Activated T-cell treated with anti-CD3 and anti-CD28 coated beads for 1 hour (primary cell): ENCODE measurements around the gene SMTNL2.

Experiments
- DNase-seq: peaks from one replicate; pipeline ENCODE4 v3.0.0-alpha.2; 2020; ENCODE audit warnings: low read depth

The SMTNL2 gene

DNA sequence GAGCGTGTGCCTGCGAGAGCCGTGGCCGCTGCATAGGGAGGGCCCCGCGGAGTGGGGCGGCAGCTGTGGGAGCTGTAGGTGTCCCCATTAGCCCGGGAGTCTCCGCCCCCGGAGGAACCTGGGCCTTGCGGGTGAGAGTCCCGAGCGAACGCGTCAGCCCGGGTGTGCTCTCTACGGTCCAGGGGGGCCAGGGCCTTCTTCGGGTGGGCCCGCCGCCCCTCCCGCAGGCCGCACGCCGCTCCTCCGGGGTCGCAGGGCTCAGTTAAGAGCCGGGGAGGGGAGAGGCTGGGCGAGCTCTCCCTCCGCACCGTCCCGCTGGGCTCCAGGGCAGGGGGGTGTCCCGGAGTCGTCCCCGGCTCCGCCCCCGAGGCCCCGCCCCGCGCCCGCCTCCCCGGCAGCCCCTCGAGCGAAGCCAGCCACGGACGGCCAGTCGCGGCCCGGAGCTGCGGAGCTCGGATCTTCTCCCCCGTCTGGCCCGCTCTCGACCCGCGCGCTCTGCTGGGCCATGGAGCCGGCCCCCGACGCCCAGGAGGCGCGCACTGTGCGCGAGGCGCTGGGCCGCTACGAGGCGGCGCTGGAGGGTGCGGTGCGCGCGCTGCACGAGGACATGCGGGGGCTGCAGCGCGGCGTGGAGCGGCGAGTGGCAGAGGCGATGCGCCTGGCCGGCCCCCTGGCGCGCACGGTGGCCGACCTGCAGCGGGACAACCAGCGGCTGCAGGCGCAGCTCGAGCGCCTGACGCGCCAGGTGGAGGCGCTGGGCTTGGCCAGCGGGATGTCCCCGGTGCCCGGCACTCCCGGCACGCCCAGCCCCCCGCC, at the start of gene SMTNL2:
Gene SMTNL2 (plus strand): TSS at position 429 of the 816 bp plus-strand sequence. CDS start 77 bp downstream, at position 506.
- DNase-seq, result no peak

DNA sequence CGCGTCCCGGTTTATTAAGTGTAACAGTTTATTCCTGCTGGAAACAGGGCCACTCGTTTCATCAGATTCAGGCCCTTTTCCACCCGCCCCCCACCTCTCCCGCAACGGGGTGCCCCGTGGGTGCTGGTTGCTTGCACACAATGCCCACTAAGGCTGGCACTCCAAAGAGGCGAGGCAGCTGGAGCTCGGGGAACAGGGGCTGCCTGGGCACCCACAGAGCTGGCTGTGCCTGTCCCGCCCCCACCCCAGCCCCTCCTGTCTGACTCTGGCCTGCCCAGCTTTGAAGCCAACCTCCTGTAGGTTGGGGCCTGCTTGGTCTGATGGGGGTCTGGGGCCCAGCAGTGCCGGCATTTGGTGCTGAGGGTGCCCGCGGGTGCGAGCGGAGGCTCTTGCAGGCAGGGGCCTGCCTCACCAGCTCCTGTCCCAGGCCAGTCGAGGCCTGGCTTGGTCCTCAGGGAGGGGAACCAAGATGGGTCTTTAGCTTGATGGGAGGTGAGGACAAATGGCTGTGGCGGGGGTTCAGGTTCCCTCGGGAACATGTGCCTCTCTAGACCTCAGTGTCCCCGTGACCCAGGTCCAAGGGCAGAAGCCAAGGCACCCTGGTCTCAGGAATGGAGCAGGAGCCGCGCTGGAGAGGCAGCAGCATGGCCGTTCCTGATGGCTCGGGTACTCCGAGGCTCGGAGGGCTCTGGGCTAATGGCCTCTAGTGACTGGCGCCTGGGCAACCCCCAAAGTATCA, 49.2 kb upstream of the SMTNL2 start:
- no peak for DNase-seq

DNA sequence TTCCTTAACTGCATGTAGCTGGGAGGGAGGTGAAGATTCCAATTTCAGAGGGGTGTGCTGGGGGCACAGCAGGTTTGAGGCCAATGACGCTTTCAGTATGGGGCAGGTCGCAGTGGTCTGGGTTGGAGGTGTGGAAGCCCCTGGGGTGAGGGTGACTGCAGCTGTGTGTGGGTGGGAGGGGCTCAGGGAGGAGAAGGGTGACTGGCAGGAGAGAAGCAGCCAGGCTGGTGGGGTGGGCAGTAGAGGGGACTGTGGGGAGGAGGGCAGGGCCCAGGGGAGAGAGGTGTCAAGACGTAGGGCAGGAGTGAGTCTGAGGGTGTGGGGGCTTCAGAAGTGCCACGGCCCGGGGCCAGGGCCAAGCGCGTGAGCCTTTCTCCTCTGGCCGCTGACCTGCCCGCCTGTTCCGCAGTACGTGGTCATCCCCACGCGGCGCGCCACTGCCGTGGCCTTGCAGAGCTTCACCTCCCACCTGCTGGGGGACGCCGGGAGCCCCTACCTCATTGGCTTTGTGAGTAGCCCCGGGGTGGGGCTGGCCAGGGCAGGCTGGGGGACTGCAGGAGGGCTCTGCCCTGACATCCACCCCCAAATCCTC, 48.6 kb upstream of the SMTNL2 start:
- DNase-seq, result no peak

DNA sequence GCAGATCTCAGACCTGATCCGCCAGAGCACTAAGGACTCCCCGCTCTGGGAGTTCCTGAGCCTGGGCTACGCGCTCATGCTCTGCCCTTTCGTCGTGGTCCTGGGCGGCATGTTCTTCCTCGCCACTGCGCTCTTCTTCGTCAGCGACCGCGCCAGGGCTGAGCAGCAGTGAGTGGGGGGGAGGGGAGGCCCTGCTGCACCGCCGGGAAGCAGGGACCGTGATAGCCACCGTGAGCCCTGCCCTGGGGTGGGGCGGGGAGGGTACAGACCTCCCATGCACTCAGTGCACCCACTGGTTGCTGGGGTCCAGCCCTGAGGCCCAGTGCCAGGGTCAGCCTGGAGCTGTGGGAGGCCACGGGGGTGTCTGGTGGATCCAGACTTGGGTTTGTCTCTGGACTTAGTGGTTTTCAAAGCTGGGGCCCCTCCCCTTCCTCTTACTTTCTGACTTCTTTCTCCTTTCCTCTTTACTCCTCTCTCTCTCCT, 48.0 kb upstream of the SMTNL2 start:
- no peak for DNase-seq

DNA sequence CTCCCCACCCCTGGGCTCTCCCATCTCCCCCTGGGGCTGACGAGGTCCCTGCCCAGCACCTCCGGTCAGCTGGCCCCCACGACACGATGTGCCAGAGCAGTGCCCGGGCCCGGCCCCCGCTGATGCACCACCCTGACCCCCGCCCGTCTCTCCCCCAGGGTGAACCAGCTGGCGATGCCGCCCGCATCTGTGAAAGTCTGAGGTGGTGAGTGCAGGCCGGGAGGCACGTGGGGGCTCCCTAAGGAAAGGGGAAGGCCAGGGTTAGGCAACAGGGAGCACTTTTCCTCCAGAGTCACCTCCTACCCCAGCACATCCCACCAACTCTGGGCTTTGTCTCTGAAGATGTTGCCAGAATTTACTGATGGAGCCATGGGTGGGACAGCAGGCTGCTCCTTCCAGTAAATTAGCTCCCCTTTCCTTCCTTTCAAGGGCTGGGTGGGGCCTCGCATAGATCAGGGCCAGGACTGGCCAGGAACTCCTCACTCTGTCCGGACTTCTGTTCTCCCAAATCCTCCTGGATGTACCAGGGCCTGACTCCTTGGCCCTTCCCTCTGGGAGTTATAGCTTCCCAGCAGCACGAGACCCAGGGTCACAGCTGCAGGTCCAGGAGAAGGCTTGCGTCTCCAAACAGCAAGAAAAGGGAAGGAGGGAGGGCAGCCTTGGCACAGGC, 47.5 kb upstream of the SMTNL2 start:
- no peak for DNase-seq

DNA sequence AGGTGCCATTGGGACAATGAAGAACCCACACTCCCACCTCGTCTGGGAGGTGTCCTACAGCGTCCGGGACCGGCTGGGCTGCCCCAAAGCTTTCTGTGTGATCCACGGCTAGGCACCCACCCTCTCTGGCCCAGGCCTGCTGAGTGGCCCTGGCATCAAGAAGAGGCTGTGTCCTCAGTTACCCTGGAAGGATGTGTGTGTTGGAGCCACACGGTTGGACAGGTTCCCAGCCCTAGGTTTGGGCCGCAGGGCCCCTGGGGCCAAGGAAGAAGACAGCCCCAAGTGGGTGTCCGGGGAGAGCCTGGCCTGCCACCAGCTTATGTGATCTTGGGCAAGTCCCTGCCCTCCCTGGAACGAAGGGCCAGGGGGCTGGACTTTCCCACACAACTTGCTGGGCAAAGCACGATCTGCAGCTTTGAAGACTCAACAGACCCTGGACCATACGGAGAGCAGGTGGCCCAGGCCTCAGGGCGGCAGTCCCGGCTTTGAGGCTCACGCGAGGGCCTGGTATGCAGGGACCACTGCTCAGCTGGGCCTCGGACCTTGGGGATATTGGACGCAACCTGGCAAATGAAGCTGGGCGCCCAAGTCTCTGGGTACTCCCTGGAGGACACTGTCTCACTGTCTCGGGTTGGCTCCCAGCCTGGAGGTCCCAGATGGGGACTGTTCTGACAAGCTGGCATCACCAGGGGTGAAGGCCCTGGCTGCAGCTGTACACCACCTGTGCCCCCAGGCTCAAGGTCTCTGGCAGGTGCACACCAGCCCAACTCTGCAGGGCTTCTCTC, 46.7 kb upstream of the SMTNL2 start:
- DNase-seq, result no peak

DNA sequence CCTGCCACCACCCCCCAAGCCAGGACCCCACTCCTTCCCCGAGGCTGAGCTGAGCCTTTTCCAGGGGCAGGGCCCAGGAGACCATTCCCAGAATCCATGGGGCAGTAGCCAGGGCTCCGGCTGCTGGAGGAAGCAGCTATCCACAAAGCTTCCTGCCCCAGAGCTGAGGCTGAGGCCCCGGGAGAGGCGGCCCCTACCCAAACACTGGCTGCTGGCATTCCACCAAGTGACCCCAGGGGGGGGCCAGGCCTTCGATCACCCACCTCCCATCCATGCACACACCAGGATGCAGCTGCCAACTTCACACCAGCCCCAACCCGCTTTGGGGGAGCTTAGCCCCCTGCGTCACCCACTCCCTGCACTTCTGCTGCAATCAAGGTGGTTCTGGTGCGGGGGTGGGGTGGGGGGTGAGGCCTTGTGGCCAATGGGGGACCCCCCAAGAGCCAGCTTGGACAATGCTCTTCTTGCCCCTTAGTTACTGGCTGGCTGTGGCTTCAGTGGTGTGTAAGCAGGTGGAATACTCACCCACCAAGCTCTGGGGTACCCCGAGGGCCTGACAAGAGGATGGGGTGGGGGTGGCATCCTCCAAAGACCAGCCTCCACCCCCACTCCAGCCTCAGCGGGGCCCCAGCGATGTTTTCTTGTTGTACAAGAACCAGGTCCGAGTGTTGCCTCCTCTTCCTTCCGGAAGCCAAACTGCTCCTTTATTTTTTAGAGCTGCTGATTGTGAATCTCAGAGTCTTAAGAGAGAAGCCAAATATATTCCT, 45.9 kb upstream of the SMTNL2 start:
- DNase-seq, result no peak

DNA sequence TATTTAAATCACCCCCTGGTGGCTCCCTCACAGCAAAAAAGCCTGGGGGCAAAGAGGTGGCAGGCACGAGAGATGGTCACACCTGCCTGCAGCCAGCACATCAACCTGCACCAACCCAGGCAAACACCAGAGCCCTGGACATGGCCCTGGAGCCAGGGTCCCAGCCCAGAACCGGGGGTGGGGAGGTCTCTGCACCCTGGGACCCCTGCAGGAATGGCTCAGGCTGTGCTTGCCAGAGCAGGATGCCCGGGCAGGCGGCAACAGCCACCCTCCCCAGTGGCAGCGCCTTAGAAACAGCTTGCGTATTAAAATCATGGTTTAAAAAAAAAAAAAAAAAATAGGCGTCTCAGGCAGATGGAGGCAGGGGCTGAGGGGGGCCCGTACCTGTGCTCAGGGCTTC, 45.3 kb upstream of the SMTNL2 start:
- no peak for DNase-seq

DNA sequence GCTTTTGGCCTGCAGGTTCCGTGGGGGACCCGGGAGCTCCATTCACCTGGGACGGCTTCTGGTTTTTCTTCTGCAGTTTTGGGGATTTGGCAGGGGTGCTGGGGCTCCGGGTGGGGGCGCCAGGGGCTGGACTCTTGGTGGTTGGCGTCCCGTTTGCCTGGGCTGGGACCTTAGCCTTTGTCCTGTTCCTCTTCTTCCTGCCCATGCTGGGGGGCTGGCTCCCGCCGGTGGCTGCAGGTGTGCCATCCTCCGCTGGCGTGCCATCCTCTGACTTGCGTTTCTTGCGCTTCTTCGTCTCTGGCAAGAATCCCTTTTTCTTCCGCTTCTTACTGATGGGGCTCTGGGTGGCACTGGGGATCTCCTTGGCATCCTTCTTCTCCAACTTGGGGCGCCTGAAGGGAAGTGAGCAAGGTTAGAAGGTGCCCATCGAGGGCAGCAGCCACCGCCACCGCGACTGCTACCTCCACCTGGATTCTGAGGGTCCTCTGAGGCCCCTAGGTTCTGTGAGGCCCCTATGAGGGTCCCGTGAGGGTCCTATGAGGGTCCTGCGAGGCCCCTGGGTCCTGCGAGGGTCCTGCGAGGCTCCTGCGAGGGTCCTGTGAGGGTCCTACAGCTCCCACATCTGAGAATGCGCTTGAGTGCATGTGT, 44.6 kb upstream of the SMTNL2 start:
- DNase-seq, result no peak

DNA sequence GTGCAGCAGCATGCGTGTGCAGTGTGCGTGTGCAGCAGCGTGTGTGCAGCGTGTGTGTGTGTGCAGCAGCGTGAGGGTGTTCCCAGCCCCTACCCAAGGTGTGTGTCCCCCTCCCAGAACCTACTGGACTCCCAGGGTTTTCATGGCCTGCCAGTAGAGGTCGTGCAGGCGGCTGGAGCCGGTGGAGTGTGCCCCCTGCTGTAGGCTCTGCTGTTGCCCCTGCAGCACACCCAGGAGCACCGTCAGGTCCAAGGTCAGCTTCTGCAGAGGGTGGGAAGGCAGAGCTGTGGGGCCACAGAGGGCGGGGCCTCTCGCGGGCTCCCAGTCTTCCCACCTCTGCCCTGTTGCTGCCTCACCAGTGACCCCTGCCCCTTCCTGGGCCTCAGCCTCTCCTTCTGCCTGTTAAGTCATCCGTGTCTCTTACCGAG, 44.1 kb upstream of the SMTNL2 start:
- DNase-seq, result no peak

DNA sequence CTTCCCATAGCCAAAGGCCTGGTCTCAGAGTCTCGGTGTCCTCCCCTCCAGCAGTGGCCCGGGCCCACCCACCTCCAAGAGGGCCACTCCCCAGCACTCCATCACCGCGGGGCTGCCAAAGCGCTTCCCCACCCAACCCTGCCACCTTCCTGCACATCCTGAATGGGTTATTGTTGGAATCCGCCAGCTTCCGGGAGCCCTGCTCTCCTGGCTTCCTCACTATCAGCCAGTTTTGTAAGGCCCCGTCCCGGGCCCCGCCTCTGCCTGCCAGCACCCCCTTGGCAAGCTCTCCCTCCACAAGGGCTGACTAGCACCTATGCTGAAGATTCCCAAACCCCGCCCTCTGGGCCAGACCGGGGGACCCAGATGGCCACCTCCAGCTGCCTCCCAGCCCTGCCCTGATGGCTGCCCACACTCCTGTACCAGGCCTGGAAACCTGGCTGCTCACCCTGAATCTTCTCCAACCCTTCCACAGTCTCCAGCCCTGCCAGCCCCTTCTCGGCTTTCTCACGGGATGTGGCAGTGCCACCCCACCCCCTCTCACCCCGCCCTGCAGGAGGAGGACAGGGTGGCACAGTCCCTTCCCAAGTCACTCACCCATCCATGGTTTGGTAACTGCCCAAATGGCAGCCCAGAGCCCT, 43.5 kb upstream of the SMTNL2 start:
- DNase-seq, result no peak

DNA sequence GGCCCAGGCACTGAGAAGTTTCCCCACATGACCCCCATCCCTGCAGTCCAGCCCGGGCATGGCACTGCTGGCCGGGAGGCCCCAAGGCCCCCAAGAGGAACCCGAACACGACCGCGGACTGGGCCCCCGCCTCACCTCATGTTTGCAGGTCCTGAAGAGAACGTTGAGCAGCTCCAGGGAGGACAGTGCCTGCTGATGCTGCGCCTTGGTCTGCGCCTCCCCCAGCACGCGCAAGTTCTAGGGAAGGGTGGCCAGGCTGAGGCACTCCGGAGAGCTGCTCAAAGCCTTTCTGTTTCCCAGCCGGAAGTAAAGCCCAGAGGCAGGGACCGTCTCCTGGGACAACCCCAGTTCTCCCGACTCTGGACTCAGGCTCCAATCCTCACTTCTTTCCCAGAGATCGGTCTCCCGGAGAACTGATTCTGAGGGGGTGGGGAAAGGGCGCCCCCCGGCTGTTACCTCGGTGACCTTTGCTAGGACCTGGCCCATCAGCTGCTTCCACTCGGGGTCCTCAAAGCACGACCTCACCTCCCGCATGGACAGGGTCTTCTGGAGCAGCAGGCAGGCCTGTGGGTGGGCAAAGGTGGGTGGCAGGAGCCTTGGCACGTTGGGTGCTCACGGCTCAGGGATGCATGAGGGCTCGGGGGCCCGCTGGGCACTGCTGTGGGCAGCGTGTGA, 42.9 kb upstream of the SMTNL2 start:
- no peak for DNase-seq

DNA sequence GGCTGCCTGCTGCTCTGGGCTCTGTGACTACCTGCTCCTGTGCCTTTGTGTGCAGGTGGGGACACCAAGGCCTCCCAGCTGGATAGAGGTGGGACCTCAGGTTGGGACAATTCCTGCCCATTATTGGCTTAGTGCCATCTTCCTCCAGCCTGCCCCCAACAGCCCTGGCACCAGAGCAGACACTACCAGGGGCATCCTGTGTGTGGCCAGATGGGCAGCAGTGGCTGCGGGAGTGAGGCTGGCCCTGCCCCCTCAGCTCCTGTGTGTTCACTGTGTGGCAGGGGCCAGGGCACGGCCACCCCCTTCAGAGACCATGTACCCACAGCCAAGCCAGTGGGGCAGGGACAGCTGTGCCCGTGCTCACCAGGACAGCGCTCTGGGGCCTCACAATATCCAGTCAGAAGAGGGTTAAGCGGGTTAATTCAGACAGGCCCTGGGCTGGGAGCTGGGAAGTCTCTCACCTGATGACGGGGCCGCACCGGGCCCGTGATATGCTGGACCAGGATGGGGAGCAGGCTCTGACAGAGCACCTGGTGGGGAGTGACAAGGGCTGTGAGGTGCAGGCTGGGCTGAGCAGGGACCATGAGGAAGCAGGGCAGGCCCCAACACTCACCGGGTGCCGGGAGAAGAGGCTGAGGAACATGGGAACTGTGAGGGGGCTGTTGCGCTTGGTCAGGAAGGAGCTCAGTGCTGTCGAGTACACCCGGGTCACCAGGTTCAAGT, 42.2 kb upstream of the SMTNL2 start:
- no peak for DNase-seq

DNA sequence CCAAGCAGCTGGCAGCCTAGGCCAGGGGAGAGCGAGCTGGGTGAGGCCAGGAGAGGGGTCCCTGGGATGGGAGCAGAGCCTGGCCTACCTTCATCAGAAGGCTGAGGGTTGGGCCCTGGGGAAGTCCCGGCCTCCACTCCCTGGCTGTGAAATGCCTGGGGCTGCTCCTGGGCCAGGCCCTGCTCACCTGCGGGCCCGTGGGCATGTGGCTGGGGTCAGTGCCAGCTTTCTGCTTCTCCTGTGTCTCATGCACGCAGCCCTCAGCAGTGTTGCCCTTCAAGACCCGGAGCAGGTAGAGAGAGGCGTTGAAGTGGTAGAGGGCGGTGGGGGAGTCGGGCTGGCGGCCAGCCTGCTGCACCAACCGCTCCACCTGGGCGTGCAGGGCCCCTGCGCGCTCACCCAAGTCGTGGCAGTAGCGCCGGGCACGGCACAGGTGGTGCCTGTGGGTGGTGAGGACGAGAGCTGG, 41.6 kb upstream of the SMTNL2 start:
- DNase-seq, result no peak

DNA sequence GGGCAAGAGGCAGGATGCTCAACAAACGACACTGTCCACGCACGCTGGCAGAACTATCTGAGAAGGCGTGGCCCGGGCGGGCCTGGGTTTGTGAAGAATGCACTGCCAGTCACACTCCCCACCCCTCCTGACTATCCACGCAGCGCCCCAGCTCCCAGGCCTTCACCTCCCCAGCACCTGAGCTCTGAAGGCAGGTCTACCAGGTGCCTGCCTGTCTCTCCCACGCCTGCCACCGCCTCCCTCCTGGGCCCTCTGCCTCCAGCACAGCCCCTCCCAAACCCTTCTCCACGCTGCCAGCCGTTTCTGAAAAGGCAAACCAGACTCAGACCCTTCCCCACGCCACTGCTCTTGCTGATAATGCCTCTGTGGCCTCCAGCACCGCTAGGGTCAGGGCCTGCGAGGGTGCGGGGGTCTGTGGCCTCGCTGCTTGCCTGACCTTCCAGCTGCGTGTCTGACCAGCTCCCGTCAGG, 40.7 kb upstream of the SMTNL2 start:
- DNase-seq, result no peak

DNA sequence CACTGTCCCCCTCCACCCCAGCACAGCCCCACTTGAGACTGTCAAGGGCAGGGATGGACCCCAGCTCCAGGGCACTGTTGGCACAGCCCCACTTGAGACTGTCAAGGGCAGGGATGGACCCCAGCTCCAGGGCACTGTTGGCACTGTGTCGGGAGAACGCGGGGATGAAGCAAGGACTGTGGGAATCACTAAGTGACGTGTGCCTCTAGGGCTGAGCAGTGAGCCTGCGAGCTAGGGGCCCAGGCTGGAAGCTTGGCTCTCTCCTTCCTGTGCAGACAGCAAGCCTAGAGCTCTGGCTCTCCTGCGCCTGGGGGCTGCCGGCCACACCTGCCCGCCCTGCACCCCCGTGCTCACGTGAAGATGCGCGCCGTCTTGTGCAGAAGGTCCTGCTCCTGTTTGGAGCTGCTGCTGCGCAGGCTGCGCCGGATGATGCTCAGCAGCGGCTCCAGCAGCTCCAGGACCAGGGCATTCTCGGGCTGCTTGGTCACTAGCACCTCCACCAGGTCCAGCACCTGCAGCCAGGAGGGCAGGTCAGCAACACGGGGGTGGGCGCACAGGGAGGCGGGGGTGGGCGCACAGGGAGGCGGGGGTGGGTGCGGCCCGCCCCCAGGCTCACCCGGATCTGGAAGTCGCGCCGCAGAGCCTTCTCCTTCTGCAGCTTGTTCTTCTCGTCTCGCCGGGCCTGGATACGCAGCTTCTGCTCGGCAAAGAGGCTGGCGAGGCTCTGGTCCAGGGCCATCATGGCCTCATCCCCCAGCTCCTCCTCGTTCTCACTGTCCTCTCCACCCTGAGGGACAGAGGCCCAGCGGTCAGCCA, 40.0 kb upstream of the SMTNL2 start:
- DNase-seq, result no peak

DNA sequence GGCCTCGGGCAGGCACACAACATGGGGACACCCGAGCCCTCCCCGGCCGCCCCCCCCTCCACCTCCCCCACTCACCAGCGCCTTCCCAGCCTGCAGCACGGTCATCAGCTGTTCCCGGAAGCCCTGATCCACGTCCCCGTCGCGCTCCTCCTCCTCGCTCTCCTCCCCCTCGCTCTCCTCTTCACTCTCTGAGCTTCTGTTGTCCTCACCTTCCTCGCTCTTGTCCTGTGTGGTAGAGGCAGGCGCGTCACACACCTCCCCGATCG, 39.4 kb upstream of the SMTNL2 start:
- no peak for DNase-seq
